ENCODE measurements around the gene FUBP1. TPM values are rescaled to one million over a fixed set of nuclear protein-coding genes. Genes with fewer than 3 reads are reported as not detected.

FUBP1 gene
- total and polyA plus RNA-seq, 2 of the 8 experiments (the other 6 are each of a cell fraction or from before 2014, with no cell fraction given): 184 to 201 TPM

DNA sequence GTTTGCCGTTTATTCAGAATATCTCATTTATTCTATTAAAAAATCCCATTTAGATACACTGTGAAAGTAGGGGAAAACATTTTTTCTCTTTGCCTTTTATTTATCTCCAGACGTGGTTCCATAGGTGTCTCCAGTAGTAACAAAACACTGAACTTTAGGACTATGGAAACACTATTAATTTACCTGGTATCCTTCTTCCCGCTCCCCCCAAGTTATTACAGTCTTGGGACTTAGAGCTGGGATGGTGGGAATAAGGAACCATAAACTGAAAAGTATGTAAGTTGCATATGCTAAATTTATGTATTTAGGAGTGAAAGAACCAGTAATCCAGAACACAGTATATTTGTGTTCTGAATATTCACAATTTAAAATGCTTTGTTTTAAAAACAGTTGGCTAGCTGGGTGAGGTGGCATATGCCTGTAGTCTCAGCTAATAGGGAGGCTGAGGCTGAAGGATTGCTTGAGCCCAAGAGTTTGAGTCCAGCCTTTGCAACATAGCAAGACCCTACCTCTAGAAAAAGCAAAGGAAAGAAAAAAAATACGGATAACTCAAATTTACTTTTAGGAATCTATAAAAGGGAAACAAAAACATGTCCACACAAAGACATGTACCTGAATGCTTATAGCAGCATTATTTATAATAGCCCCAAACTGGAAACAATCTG, 28.9 kb upstream of the FUBP1 start:
- Histone ChIP-seq H3K4me3 (ENCODE audit: extremely low read depth in 1 of 4, insufficient read depth in 2 of 4, low read depth in 3 of 4, low read length in 4 of 4) (no peak overlapping the region), H4K5ac (ENCODE audit: insufficient read length, low read depth, low read length) (no peak overlapping the region), H2BK12ac (ENCODE audit: low read depth, low read length) (no peak overlapping the region), H3K79me1 (ENCODE audit: low read depth, low read length) (no peaks in the 10 kb centered on the region), H2BK15ac (ENCODE audit: low read length) (no peak overlapping the region), H2BK120ac (replicated peaks; ENCODE audit: low read depth, low read length) (no peak overlapping the region), H4K91ac (replicated peaks; ENCODE audit: insufficient read length, low read length) (no peak overlapping the region), H3K9ac (replicated peaks in 1 of 4; ENCODE audit: extremely low read depth in 1 of 4, low read depth in 3 of 4, low read length in 3 of 4) (no peak overlapping the region), H3K27me3 (replicated peaks in 1 of 4; ENCODE audit: control insufficient read depth in 3 of 4, extremely low read depth in 1 of 4, insufficient read depth in 3 of 4, low read length in 3 of 4) (no peaks in the 10 kb centered on the region), H3K4me1 (replicated peaks in 1 of 4; ENCODE audit: control insufficient read depth in 3 of 4, insufficient read depth in 4 of 4, low read length in 3 of 4) (peaks cover 0 to 5% (median 3%) of the 10 kb centered on the region in 4 experiments; a peak in 3 of 7 replicates), H2BK5ac (ENCODE audit: low read depth, low read length) (no peak overlapping the region), H3K23ac (ENCODE audit: insufficient read length) (no peak overlapping the region), H3K36me3 (ENCODE audit: control insufficient read depth in 2 of 4, insufficient read depth in 4 of 4, low read length in 3 of 4) (no peaks in the 10 kb centered on the region), H3K4me2 (ENCODE audit: insufficient read depth in 1 of 2, low read depth in 2 of 2, low read length in 2 of 2) (no peak overlapping the region), H2AFZ (ENCODE audit: low read length) (no peak overlapping the region), H3K14ac (ENCODE audit: insufficient read length) (no peak overlapping the region), H3K9me3 (ENCODE audit: insufficient read depth in 2 of 2, low read depth in 1 of 2, low read length in 1 of 2) (no peaks in the 10 kb centered on the region), H3K18ac (ENCODE audit: extremely low read depth, low read length) (no peak overlapping the region), H3K79me2 (ENCODE audit: control insufficient read depth in 1 of 2, insufficient read depth in 2 of 2, low read length in 2 of 2) (peaks cover 0 to 3% of the 10 kb centered on the region in 2 experiments; a peak in 1 of 4 replicates), H3K23me2 (ENCODE audit: low read depth, low read length) (0 out of 2 replicates have a peak, but pooled peaks cover 2% of the 10 kb centered on the region), H2AK5ac (ENCODE audit: low read depth, low read length) (no peak overlapping the region), H2BK20ac (ENCODE audit: low read length) (no peak overlapping the region), H4K8ac (ENCODE audit: extremely low read depth, insufficient read depth, low read length) (no peak overlapping the region), H4K20me1 (replicated peaks in 1 of 2; ENCODE audit: control insufficient read depth in 1 of 2, insufficient read depth in 2 of 2, low read length in 2 of 2) (no peaks in the 10 kb centered on the region), H3K56ac (replicated peaks; ENCODE audit: insufficient read length, low read depth, low read length) (no peak overlapping the region), H3K4ac (replicated peaks; ENCODE audit: insufficient read length, low read depth, low read length) (no peak overlapping the region), H3K27ac (ENCODE audit: low read depth, low read length) (no peak overlapping the region)
- no peak for DNase-seq (ENCODE audit: low read depth in 1 of 2, low spot score in 2 of 2)
- ChIA-PET CTCF (ENCODE audit: partially characterized antibody) (no interaction called here), POLR2A (ENCODE audit: partially characterized antibody) (interaction anchor here (8.6 kb wide), 1 partner anchor 29 kb away, joined by 180 read pairs; the partner anchor contains the start of gene FUBP1)
- WGBS, 2 experiments (ENCODE audit: extremely low coverage in 1 of 2, insufficient coverage in 1 of 2, insufficient read length in 1 of 2, insufficient replicate concordance in 2 of 2, low coverage in 1 of 2, low lambda C conversion rate in 2 of 2, missing lambda C conversion rate in 1 of 2): 84% methylated on average over 4 of the region's 4 CpGs; no CpG with 5 or more reads in 1 of the 2 experiments
- no peak for FAIRE-seq
- no peak for TF ChIP-seq NANOG (IDR thresholded peaks at IDR 0.05; ENCODE audit: insufficient read depth, low read depth, low read length, poor library complexity, severe bottlenecking)
- TF ChIP-seq RNF2 (IDR thresholded peaks at IDR 0.05; ENCODE audit: borderline replicate concordance, low read depth, low read length, missing control alignments, poor library complexity, severe bottlenecking): no peak
- no peak for TF ChIP-seq SUZ12 (IDR thresholded peaks at IDR 0.05; ENCODE audit: low read length)
- no peak for TF ChIP-seq SAP30 (IDR thresholded peaks at IDR 0.05; ENCODE audit: insufficient read depth, insufficient replicate concordance, low read length)
- TF ChIP-seq, protein P1, sequence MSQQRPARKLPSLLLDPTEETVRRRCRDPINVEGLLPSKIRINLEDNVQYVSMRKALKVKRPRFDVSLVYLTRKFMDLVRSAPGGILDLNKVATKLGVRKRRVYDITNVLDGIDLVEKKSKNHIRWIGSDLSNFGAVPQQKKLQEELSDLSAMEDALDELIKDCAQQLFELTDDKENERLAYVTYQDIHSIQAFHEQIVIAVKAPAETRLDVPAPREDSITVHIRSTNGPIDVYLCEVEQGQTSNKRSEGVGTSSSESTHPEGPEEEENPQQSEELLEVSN (IDR thresholded peaks at IDR 0.05): no peak
- no peak for TF ChIP-seq YY1 (IDR thresholded peaks at IDR 0.05; ENCODE audit: low read depth, low read length)

Measured in H1 (cell line).